VCaP (cell line): ENCODE data around the gene FBP2.

Experiments
- H3K27ac ChIP-seq: fragments of 450-650 bp; 2 replicates; pipeline ENCODE4 v1.5.1; 2017
- CTCF ChIP-seq: fragments of 450-650 bp; conservative IDR thresholded peaks from 2 replicates; pipeline ENCODE4 v1.5.1; 2017; ENCODE audit warnings: mild to moderate bottlenecking, moderate library complexity

Gene FBP2

GRCh38 chr9:94593459-94594345 is at the start of gene FBP2:
Gene FBP2, minus strand, starts transcription at chr9:94593824. Its CDS starts 98 bp downstream, at chr9:94593726.
- no peak for TF ChIP-seq CTCF
- H3K27ac ChIP-seq = no peak within 1 kb of the TSS

- TF ChIP-seq CTCF = no peak
- H3K27ac ChIP-seq = no peak overlapping the region
Observed at GRCh38 chr9:94643176-94643575, 49.6 kb upstream of the FBP2 start.

- no peak overlapping the region for H3K27ac ChIP-seq
- TF ChIP-seq CTCF = no peak
Observed at GRCh38 chr9:94642501-94642900, 48.9 kb upstream of the FBP2 start.

- peak overlapping the region; percentile 78; the same call in 1 of the 2 replicates for H3K27ac ChIP-seq
- TF ChIP-seq CTCF = no peak
Observed at GRCh38 chr9:94639999-94640376, 46.4 kb upstream of the FBP2 start.

GRCh38 chr9:94639061-94639998 is 45.7 kb upstream of the FBP2 start, which contains the start of gene FBP1:
Gene FBP1, minus strand, starts transcription at chr9:94639518. Its CDS starts 208 bp downstream, at chr9:94639310.
- no peak for TF ChIP-seq CTCF
- H3K27ac ChIP-seq = peak within 1 kb of the TSS; percentile 78; the same call in 1 of the 2 replicates

- peak overlapping the region; percentile 78; the same call in 1 of the 2 replicates for H3K27ac ChIP-seq
- TF ChIP-seq CTCF = no peak
Observed at GRCh38 chr9:94638335-94639060, 44.9 kb upstream of the FBP2 start.
